Gastrocnemius medialis (tissue), 4 donors: ENCODE data around the gene COA3. TPM values are rescaled to one million over a fixed set of nuclear protein-coding genes. Genes with fewer than 3 reads are reported as not detected.

Source experiments
- ATAC-seq, 2 donors: fragments of 150-250 bp; one replicate each; pipeline ENCODE4 v1.9.1; 2016
- DNase-seq, 2 donors: peaks; one replicate each; pipeline ENCODE4 v3.0.0-alpha.2; 2019
- H3K27ac ChIP-seq, 4 donors: fragments of 200-600 bp; sonication (generic); 1 replicate in 1 of 4; 2 replicates in 3 of 4; pipeline ENCODE4 v1.5.1; 2016 to 2018; ENCODE audit warnings: mild to moderate bottlenecking in 2 of 4, moderate library complexity in 1 of 4
- H3K27me3 ChIP-seq, 3 donors: fragments of 200-600 bp; sonication (generic) in 2 of 3; 1 replicate in 1 of 3; 2 replicates in 2 of 3; pipeline versions ENCODE4 v1.5.1 to v1.6.0; 2016 to 2019; ENCODE audit warnings: mild to moderate bottlenecking in 1 of 3, moderate library complexity in 1 of 3
- H3K36me3 ChIP-seq, 2 donors: fragments of 200-600 bp; sonication (generic) in 1 of 2; one replicate each; pipeline ENCODE4 v1.5.1; 2017 to 2018
- H3K4me1 ChIP-seq, 2 donors: fragments of 200-600 bp; sonication (generic) in 1 of 2; one replicate each; pipeline ENCODE4 v1.5.1; 2016 to 2017; ENCODE audit warnings: mild to moderate bottlenecking in 2 of 2
- H3K4me3 ChIP-seq, 4 donors: fragments of 200-600 bp; sonication (generic) in 3 of 4; 1 replicate in 1 of 4; 2 replicates in 3 of 4; pipeline ENCODE4 v1.5.1; 2016 to 2019; ENCODE audit warnings: mild to moderate bottlenecking in 2 of 4
- H3K9me3 ChIP-seq, 3 donors: fragments of 200-600 bp; sonication (generic) in 2 of 3; 1 replicate in 1 of 3; 2 replicates in 2 of 3; pipeline ENCODE4 v1.5.1; 2016 to 2019
- CTCF ChIP-seq, 5 experiments: fragments of 450-650 bp in 3 of 5; fragments of 200-600 bp in 2 of 5; sonication (generic) in 2 of 5; IDR thresholded peaks in 4 of 5; conservative IDR thresholded peaks in 1 of 5; 1 replicate in 4 of 5; 2 replicates in 1 of 5; pipeline ENCODE4 v1.5.1; 2016 to 2019; ENCODE audit warnings: antibody characterized with exemption in 5 of 5, mild to moderate bottlenecking in 3 of 5, moderate library complexity in 3 of 5
- POLR2A ChIP-seq, 2 donors: fragments of 450-650 bp; IDR thresholded peaks; one replicate each; pipeline ENCODE4 v1.6.1; 2017; ENCODE audit warnings: antibody characterized with exemption in 2 of 2, mild to moderate bottlenecking in 2 of 2, moderate library complexity in 2 of 2
- in situ Hi-C, 4 donors: fragments of 200-750 bp; cut with MboI; loops; one replicate each; pipeline versions ENCODE4 v1.15.0 to v1.8.0; 2017; ENCODE audit warnings: low sequenced_read_pairs in 4 of 4
- intact Hi-C: fragments of 100-400 bp; cut with DNase I; formaldehyde crosslinking; loops from one replicate; pipeline ENCODE4 v1.15.1; 2023; ENCODE audit warnings: low total_unique reads
- total RNA-seq, 4 donors: library from RNA; depleted of rRNA; stranded (reverse); fragments of >200 nt; gene quantifications; one replicate each; pipeline versions ENCODE4 v1.1.0 to v1.2.3, GENCODE V29; 2016

Gene COA3
- total RNA-seq, result 100 to 1,000 TPM in 1 of 4 donors, 10 to 100 TPM in 3; 76.2 to 104 (median 86.8) TPM

- Histone ChIP-seq H3K9me3 (no peaks in the 10 kb centered on the region), H3K27me3 (no peaks in the 10 kb centered on the region), H3K4me1 (peaks cover 17 to 18% of the 10 kb centered on the region in 2 donors), H3K27ac (peak within 1 kb of the TSS; percentile 85 to 95 (median 86)), H3K4me3 (peak within 1 kb of the TSS; percentile 78 to 94 (median 87)), H3K36me3 (peaks cover 0 to 5% of the 10 kb centered on the region in 2 donors)
- intact Hi-C loops, result loop anchor here (1.0 kb wide), 1 partner anchor 25 kb away; the partner anchor contains the start of gene VPS25
- DNase-seq, result peak; percentile 77 to 84
- in situ Hi-C loops, result no loop called here
- peak; percentile 97 for ATAC-seq
- peak in 1 of 5 experiments; percentile 19 for TF ChIP-seq CTCF (IDR thresholded peaks at IDR 0.05 in 4 of 5, conservative IDR thresholded peaks at IDR 0.05 in 1 of 5)
- TF ChIP-seq POLR2A (IDR thresholded peaks at IDR 0.05), result no peak
Observed at GRCh38 chr17:42798383-42799380, at the start of gene COA3, which contains the start of gene CNTD1. Gene COA3, minus strand, starts transcription at chr17:42798704. Its CDS starts 23 bp downstream, at chr17:42798681. Gene CNTD1, plus strand, starts transcription at chr17:42798861. Its CDS starts 207 bp downstream, at chr17:42799068.

- no peak overlapping the region for H3K4me3 ChIP-seq
- intact Hi-C loops (no loop called here), in situ Hi-C loops (loop anchor here in 1 of 4 donors (10.0 kb wide), 1 partner anchor 77 kb away; no protein-coding TSS in a partner anchor)
- no peak for ATAC-seq
- TF ChIP-seq POLR2A (IDR thresholded peaks at IDR 0.05) (no peak), CTCF (IDR thresholded peaks at IDR 0.05 in 4 of 5, conservative IDR thresholded peaks at IDR 0.05 in 1 of 5) (no peak)
- peaks cover 0 to 6% of the 10 kb centered on the region in 2 donors for H3K4me1 ChIP-seq
- H3K27me3 ChIP-seq, result peaks cover 0 to 7% (median 0%) of the 10 kb centered on the region in 3 donors
- H3K9me3 ChIP-seq, result no peaks in the 10 kb centered on the region
- no peak for DNase-seq
- H3K27ac ChIP-seq, result no peak overlapping the region
- H3K36me3 ChIP-seq, result peaks cover 0 to 22% of the 10 kb centered on the region in 2 donors
Observed at GRCh38 chr17:42848093-42848492, 49.6 kb upstream of the COA3 start.

- in situ Hi-C loops, result loop anchor here in 1 of 4 donors (10.0 kb wide), 1 partner anchor 78 kb away; no protein-coding TSS in a partner anchor
- peaks cover 0 to 6% of the 10 kb centered on the region in 2 donors for H3K4me1 ChIP-seq
- H3K9me3 ChIP-seq, result no peaks in the 10 kb centered on the region
- H3K27ac ChIP-seq, result no peak overlapping the region
- intact Hi-C loops, result no loop called here
- H3K27me3 ChIP-seq, result no peaks in the 10 kb centered on the region
- TF ChIP-seq CTCF (IDR thresholded peaks at IDR 0.05 in 4 of 5, conservative IDR thresholded peaks at IDR 0.05 in 1 of 5) (no peak), POLR2A (IDR thresholded peaks at IDR 0.05) (no peak)
- DNase-seq (no peak), ATAC-seq (peak; percentile 41 to 44)
- no peak overlapping the region for H3K4me3 ChIP-seq
- H3K36me3 ChIP-seq, result peaks cover 0 to 36% of the 10 kb centered on the region in 2 donors
Observed at GRCh38 chr17:42846594-42847280, 48.2 kb upstream of the COA3 start.

- no peak overlapping the region for H3K27ac ChIP-seq
- no peaks in the 10 kb centered on the region for H3K9me3 ChIP-seq
- DNase-seq (no peak), ATAC-seq (no peak)
- TF ChIP-seq POLR2A (IDR thresholded peaks at IDR 0.05), result no peak
- TF ChIP-seq CTCF (IDR thresholded peaks at IDR 0.05 in 4 of 5, conservative IDR thresholded peaks at IDR 0.05 in 1 of 5), result no peak
- no peak overlapping the region for H3K4me3 ChIP-seq
- in situ Hi-C loops, result loop anchor here in 1 of 4 donors (10.0 kb wide), 1 partner anchor 79 kb away; no protein-coding TSS in a partner anchor
- peaks cover 0 to 6% of the 10 kb centered on the region in 2 donors for H3K4me1 ChIP-seq
- peaks cover 0 to 43% of the 10 kb centered on the region in 2 donors for H3K36me3 ChIP-seq
- intact Hi-C loops, result no loop called here
- H3K27me3 ChIP-seq, result no peaks in the 10 kb centered on the region
Observed at GRCh38 chr17:42845918-42846593, 47.6 kb upstream of the COA3 start.
